DMS53 treated with DMSO at 0.1 percent for 48 hours (cell line): Measurements from ENCODE around the gene RGS10.
A peak's percentile ranks its signal among the peaks of the same experiment; 100 is the strongest.

Source experiments
- DNase-seq: peaks from one replicate; lab custom pipeline; 2025; ENCODE audit not compliant: unreplicated experiment; lab: John Stamatoyannopoulos, UW

RGS10 gene

DNA sequence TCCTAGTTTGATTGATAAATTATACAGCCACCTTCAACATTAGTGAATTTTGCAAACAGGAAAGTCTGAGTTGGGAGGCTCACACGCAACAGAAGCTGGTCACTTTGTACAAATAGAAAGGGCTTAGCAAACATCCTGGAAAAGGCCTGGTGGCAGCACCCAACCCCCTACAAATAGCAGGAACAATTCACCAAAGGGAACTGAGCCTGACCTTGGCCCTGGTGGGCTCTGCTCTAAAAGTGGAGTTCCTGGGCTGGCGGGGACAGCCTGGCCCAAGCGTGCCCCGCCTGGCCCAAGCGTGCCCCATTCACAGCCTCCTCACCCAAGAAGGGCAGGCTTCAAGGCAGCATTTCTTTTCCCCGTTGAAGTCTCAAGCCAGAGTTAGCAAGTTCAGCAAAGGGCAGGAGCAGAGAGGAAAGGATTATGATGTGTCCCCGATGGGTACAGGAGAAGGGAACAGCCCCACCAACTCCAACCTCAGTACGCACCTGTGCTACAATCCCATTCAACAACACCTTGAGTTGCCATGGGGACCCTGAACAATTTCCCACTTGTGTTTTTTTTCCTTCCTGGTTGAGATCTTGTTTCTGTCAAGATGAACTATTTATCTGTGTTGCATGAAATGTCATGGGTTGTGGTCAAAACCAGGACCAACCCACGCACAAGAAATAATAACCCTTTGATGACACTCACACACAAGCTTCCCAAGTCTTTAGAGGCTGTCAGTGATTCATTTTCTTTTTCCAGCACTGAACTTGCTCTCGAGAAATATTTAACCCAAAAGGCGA lies 43.4 kb downstream of the RGS10 start:
- DNase-seq: peak; percentile 15

DNA sequence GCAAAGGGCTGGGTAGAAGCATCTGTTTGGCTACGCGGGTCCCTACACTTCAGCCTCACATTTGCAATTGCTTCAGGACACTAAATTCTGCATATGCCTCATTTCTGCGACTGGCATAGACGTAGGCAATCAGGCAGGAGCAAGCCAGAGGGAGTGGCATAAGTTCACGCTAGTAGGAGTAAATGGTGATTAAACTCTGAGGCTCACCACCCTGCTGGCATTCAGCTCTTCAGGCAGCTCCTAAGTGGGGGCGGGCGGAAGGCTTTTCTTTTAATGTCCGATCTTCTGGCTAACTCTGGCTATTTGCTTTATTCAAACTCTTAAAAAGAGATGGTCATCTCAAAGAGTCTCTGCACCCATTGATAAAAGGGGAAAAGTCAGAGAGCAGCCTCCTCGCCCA lies 45.3 kb downstream of the RGS10 start:
- DNase-seq: no peak

DNA sequence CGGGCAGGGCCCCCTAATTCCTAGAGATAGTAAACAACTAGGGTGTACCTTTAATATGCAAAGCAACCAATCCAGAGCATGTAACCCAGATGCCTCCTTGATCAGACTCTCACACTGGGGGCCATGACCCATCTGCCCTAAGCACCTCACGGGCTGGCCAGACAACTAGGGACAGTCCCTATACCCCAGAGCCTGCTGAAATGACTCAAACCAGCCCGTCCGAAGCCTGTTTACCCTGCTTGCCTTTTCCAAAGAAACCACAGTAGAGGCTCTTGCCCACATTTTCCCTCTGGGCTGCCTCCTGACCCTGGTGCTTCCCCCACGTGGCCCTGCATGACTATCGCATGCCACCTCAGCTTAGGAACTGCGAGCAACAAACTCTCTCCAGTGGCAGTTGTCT lies 46.2 kb downstream of the RGS10 start:
- DNase-seq: no peak

DNA sequence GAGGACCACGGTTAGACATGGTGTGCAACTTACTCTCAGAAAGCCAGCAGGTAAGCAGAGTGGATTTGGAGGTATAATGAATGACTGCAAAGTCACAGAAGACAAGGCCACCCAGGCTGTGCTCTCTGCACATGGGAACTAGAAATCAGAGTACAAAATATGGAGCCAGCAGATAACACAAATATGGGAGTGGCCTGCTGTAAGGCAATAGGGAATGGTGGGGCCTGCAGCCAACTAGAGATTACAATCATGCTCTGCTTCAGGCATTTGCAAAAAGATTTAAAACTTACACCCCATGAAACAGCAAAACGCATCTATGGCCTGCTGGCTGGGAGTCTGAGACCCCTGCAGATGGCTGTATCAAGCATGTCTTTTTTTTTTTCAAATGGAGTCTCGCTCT lies 47.0 kb downstream of the RGS10 start:
- DNase-seq: no peak

DNA sequence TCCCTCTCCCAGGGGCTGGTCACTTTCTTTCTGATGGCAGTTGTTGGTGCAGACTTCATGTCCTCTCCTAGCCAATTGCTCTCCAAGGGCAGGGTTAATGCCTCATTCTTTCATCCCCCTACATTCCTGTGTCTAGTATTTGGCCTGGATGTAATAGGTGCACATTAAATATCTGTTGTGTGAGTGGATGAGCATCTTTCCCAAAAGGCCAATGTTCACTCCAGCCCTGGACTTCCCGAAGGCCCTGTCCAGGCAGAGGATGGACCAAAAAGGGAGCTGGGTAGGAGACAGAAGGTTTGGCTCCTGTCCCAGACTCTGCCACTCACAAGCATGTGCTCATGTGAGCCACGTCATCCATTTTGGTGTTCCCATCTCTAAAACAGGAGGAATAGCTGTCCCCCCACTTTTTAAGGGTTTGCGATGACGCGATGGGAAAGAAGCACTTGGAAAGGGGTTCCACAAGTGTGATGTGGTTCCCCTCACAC lies 47.5 kb downstream of the RGS10 start:
- no peak for DNase-seq

DNA sequence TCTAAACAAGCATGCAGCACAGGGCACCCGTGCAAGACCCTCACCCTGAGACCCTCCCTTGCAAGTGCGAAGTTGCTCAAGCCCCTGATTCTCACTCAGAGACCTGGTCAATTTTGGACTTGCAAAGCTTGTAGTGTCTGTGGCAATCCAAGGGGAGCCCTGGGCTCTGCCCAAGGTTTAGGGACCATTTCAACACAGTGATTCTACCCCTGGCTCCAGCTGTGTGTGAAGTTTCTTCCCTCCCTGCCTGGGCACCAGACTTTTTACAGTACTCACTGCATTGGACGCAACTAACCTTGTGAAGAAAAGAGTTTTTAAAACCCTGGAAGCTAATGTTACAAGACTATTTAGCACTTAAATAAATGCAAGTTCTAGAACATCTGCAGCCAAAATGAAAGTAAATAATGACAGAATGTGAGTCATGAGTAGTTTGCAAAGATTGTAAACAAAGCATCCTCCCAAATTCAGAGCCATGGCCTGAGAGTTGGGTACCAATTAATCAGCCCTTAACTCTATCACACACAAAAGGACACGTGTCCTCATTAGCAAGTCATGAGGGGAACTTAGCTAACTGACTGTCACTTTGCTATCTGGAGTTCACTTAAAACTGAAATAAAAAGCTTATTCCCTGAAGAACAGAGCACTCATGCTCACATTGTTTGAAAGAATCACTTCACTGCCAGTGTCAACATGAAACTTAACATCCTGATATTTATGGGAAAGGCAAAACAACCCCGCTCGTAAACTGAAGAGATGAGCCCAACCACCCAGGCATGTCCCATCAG lies 48.1 kb downstream of the RGS10 start:
- DNase-seq: peak; percentile 22

DNA sequence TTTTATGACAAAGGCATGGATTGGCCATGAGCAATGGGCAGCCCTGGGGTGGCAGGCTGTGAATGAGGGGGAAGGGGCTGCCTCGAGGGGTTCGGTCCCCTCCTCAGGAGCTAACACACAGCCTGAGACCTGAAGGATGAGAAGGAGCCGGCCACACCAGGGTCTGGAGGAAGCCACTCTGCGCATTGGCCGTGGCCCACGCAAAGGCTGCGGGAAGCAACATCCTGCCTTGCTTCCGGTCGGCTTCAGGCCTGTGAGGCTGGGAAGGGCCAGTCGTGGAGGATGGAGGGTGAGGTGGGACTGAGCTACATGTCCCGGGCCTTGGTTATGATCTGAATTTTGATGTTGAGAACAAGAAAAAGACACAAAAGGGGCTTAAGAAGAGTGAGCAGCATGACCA lies 49.4 kb downstream of the RGS10 start:
- DNase-seq: no peak

DNA sequence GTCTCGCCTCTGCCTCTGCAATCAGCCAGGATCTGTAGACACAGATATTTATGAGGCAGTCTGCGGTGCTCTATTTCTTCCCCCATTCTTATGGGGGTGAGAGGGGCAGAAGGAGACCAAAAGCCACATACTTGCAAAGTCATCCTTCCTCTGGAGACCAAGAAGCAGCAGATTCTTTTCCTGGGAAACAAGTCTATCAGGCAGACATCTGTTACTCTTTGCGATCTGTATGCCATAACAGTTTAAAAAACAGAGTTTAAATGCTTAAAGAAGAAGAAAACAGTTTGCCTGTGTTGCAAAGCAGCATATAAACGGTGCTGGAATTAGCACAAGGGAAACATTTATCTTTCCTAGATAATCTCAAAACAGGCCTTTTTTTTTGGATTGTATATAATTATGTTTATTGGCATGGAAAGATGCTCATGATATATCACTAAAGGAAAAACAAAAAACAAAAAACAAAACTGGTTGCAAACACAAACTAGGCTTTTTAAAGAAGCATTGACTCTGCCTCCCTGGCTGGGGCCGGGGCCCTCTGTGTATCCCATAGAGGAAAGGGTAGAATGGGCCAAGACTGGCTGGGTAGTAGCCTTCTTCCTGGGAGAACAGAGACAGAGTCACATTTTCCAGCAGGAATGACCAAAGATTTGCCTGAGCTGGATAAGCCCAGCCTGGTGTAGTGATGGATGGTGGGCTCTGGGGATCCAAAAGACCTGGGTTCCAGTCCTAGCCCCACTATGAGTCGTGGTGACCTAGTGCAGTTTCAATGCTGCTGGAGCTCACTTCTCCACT lies 50.4 kb downstream of the RGS10 start:
- DNase-seq: no peak

DNA sequence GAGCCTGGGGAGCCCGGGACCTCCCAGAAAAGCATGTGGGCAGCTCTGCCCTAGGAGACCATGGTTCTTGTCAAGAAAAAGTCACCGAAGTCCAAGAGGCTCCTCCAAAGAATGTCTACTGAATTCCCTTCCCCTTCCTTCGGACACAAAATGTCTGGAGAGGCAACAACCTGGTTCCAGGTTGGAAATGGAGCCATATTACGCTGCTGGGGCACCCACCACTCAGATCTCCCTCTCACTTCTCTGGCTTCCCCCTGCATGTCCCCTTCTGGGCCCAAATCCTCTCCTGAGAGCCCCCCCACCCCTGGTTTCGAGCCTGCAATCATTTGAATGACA lies 52.6 kb downstream of the RGS10 start:
- DNase-seq: no peak

DNA sequence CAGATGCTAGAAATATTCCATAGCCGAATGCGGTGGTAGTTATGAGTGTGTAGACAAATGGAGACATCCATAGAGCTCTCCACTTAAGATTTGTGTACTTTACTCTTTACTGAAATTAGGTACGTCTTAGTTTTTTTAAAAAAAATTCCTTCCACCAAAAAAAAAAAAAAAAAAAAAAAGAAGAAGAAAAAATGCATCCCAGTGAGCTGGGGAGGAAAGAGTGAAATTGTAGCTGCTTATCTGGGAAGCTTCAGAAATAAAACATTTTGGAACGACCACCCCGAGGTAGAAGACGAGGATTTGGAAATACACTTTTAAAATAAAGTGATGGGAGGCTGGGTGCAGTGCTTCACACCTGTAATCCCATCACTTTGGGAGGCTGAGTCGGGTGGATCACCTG lies 53.8 kb downstream of the RGS10 start:
- DNase-seq: no peak

DNA sequence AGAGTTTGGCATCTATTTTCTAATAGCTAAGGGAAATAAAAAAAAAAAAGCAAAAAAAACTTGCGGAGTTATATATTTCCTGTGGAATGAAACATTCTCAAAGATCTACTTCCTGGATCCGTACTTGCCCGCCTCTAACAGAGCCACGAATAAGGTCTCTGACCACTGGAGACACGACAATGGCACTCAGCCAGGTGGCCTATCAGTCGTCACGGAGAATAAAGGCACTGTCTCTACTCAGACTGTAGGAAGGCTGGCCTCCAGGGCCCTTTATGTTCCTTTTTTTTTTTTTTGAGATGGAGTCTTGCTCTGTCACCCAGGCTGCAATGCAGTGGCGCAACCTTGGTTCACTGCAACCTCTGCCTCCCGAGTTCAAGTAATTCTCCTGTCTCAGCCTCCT lies 58.7 kb downstream of the RGS10 start:
- DNase-seq: no peak

DNA sequence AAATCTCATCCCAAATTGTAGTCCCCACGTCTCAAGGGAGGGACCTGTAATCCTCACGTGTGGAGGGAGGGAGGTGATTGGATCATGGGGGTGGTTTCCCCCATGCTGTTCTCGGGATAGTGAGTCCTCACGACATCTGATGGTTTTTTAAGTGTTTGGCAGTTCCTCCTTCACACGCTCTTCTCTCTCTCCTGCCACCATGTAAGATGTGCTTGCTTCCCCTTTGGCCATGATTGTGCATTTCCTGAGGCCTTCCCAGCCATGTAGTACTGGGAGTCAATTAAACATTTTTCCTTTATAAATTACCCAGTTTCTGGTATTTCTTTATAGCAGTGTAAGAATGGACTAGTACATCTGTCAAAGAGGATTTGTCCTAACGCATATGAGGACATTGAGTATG lies 59.5 kb downstream of the RGS10 start:
- DNase-seq: no peak

DNA sequence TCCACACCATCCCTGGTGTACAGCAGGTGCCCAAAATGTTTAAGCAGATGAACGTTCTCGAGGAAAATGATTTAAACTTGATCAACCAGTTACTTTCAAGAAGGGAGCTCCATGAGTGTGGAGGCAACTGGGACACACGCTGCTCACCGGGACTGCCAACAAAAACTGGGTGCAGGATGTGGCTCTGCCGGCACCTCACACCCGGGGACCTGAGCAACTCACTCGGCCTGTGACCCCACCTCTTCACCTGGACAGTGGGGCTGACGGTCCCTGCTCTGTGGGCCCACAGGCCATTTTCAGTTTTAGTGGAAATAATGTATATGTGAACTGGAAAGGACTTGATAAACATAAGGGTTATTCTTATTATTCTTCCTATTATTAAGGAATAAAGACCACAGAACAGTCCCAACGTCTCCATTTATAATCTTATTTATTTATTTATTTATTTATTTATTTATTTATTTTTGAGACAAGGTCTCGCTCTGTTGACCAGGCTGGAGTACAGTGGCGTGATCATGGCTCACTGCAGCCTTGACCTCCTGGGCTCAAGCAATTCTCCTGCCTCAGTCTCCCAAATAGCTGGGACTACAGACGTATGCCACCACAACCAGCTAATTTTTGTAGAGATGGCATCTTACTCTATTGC lies 60.6 kb downstream of the RGS10 start:
- no peak for DNase-seq

DNA sequence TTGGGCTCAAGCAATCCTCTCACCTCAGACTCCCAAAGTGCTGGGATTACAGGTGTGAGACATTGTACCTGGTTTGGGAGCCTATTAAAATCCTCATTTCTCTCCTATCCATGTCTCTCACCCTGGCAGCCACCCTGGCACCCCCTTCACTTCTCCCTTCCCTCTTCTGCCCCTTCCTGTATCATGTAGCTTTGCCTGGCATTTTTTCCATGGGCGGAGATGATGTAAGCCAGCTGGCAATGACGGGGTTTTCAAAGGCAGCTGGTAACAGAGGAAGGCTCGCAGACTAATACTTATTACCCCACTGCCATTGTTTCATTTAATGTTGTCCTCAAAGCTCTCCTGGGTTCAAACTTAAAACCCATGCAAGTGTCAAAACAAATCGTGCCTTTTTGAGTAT lies 61.9 kb downstream of the RGS10 start:
- DNase-seq: no peak

DNA sequence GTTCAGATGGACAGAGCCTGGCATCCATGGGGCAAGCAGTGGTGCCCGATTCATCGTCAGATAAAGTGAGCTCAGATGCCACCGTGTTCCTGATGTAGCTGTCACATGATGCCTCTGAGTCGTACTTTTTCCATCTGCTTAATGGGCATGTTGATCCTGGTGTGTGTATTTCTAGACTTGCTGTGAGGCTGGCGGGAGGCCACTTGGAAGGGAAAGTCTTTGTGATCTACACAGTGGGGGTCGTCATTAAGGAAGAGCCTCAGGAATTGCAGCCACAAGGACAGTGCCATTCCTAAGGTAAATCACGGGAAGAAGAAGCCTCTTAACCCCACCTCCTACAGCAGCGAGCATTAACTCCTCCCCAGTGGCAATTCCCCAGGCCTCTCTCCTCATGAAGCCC lies 63.0 kb downstream of the RGS10 start:
- DNase-seq: no peak

DNA sequence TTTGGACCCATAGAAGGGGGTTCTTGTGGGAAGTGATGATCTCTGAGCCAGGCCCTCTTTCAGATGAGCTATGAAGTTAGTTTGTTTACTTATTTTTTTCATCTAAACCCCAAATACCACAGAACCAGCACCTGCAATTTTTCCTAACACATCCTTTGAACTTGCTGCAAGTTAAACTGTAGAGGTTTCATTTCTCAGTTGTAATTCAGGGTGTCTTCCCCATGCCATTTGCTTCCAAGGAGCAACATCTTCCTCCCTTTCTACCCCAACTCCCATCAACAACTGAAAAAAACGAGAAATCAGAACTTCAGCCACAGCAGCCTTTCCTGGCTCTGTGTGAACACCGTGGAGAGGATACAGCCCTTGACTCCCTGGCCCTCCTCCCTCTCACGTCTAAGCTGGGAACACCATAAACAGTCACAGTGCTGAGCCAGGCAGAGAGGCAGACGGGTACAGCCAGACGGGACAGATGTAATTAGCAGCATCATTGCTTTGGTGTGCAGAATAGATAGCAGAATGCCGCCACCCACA lies 63.6 kb downstream of the RGS10 start:
- DNase-seq: no peak

DNA sequence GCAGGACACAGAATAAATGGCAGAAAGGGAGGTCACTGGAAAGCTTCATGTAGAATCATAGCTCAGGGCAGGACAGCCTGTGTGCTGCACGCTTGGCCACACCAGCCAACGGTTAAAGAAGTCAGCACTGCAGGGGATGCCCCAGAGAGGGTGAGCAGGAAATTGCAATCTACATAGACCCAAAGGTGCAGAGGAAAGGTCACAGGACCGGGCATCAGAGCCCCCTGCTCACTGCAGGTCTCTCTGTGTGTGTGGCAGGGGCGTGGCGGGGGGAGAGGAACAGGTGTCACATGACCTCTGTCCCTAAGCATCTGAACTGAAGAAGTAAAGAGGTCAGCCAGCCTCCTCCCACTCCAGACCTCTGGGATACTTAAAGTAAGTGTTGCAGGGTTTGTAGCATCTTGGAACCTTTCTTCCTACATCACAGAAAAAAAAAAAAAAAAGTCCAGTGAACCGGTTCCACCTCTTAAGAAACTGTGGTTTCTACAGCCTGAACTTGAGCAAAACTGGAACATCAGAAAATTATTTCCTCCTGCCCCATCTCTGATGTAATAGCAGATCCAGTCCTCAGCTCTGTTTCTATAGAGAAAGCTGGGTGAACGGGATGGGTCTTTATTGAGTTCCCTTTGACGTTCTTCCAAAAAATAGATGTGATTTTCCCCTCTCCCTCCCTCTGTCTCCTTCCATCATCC lies 64.3 kb downstream of the RGS10 start:
- no peak for DNase-seq

DNA sequence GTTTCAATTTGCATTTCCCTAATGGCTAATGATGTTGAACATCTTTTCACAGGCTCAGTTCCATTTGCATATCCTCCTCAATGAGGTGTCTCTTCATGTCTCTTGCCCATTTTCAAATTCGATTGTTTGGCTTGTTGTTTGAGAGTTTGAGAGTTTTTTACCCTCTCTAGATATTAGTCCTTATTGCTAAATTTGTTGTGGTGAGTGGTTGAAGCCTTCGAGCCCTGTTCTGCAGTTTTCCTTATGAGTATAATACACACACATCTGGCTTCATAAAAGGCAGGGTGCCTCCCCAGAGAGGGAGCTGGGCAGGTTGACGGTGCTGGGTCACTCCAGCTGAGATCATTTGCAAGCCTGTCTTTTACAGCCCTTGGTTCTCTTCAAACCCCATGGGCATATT lies 65.1 kb downstream of the RGS10 start:
- no peak for DNase-seq

DNA sequence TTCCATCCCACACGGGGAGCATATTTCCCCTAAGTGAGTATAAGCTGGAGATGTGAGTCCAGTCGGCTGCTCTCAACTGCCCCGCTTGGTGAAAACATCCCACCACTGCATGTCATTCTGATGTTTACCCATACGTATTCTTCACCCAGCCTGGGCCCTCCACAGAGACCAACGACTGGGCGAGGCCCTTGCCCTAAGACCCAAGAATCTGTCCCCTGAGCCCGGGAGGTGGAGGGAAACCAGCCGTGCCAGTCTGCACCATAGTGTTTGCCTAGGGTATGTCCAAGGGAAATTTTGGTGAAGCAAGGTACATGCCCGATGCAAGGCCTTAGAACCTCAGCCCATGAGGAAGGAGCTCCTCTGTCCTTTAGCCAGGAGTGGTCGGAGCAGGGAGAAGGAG lies 67.9 kb downstream of the RGS10 start:
- DNase-seq: no peak

DNA sequence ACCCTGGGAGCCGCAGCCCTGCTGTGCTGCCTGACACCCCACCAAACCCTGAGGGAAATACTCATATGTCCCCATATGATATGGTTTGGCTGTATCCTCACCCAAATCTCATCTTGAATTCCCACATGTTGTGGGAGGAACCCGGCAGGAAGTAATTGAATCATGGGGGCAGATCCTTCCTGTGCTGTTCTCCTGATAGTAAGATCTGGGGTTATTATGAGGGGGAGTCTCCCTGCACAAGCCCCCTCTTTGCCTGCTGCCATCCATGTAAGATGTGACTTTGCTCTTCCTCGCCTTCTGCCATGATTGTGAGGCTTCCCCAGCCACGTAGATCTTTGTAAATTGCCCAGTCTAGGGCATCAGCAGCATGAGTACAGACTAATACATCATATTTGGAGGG lies 68.7 kb downstream of the RGS10 start:
- DNase-seq: no peak
